Panc1 (cell line): ENCODE measurements around the gene KRI1. TPM values are rescaled to one million over a fixed set of nuclear protein-coding genes. Genes with fewer than 3 reads are reported as not detected.

Experiments
- ATAC-seq: fragments of 200-7000 bp; cut with Tn5 transposase; 2 replicates; pipeline ENCODE4 v1.9.1; 2020; ENCODE audit warnings: mild to moderate bottlenecking, moderate library complexity
- BruUV-seq: library from RNA; stranded (reverse); fragments of 400-500 nt; replicated peaks from 2 replicates; lab custom pipeline; 2021; lab: Mats Ljungman, UMichigan
- CTCF ChIA-PET: fragments of 300-600 bp; sonication (Branson Sonifier 250); formaldehyde crosslinking; loops from one replicate; lab custom pipeline; 2022; ENCODE audit warnings: antibody characterized with exemption; lab: Charles Lee
- POLR2A ChIA-PET: fragments of 300-600 bp; sonication (Branson Sonifier 250); formaldehyde crosslinking; loops from one replicate; lab custom pipeline; 2022; ENCODE audit warnings: antibody characterized with exemption; lab: Charles Lee
- DNase-seq: peaks from one replicate; pipeline ENCODE4 v3.0.0-alpha.2; 2010; ENCODE audit warnings: low read depth, low spot score
- H3K27ac ChIP-seq: 2 replicates; pipeline ENCODE4 v1.5.1; 2011; ENCODE audit warnings: mild to moderate bottlenecking, low read length, inconsistent platforms
- H3K27me3 ChIP-seq: fragments of 200-500 bp; sonication (Bioruptor generic); 2 replicates; pipeline ENCODE4 v1.6.0; 2014; ENCODE audit warnings: low read length, inconsistent platforms; ENCODE audit not compliant: control insufficient read depth, insufficient read depth
- H3K36me3 ChIP-seq: fragments of 200-500 bp; sonication (Bioruptor generic); 2 replicates; pipeline ENCODE4 v1.5.1; 2014; ENCODE audit warnings: inconsistent platforms, mild to moderate bottlenecking, low read length, moderate library complexity; ENCODE audit not compliant: control insufficient read depth, insufficient read depth
- H3K4me1 ChIP-seq: 2 replicates; pipeline ENCODE4 v1.5.1; 2011; ENCODE audit warnings: inconsistent platforms, mild to moderate bottlenecking, low read length, moderate library complexity; ENCODE audit not compliant: control insufficient read depth, insufficient read depth
- H3K4me3 ChIP-seq, 2 experiments: 2 replicates each; pipeline ENCODE4 v1.5.1; 2011 to 2012; ENCODE audit warnings: low read depth in 2 of 2, low read length in 2 of 2, mild to moderate bottlenecking in 2 of 2, inconsistent platforms in 1 of 2, moderate library complexity in 1 of 2
- H3K9me3 ChIP-seq: fragments of 200-500 bp; sonication (Bioruptor generic); 2 replicates; pipeline ENCODE4 v1.5.1; 2014; ENCODE audit warnings: low read depth, mild to moderate bottlenecking, inconsistent platforms, low read length, moderate library complexity; ENCODE audit not compliant: control insufficient read depth, insufficient read depth
- CTCF ChIP-seq: fragments of 450-650 bp; IDR thresholded peaks from 2 replicates; pipeline ENCODE4 v1.5.1; 2017; ENCODE audit warnings: mild to moderate bottlenecking
- POLR2AphosphoS5 ChIP-seq: IDR thresholded peaks from 2 replicates; pipeline ENCODE4 v1.6.1; 2012; ENCODE audit warnings: mild to moderate bottlenecking, low read depth, low read length, moderate library complexity
- REST ChIP-seq, 2 experiments: IDR thresholded peaks; 2 replicates each; pipeline ENCODE4 v1.6.1; 2011 to 2012; ENCODE audit warnings: low read depth in 2 of 2, control low read depth in 1 of 2, low read length in 1 of 2, mild to moderate bottlenecking in 1 of 2, moderate library complexity in 1 of 2; ENCODE audit not compliant: insufficient read depth in 1 of 2
- SIN3A ChIP-seq: IDR thresholded peaks from 2 replicates; pipeline ENCODE4 v1.6.1; 2012; ENCODE audit warnings: low read depth, mild to moderate bottlenecking, low read length, moderate library complexity, borderline replicate concordance; ENCODE audit not compliant: insufficient read depth
- TCF7L2 ChIP-seq: IDR thresholded peaks from 2 replicates; pipeline ENCODE4 v1.6.1; 2011; ENCODE audit warnings: mild to moderate bottlenecking, low read depth, low read length, inconsistent platforms
- in situ Hi-C: cut with HindIII; loops from 2 replicates; pipeline ENCODE4 v1.10.0; 2016; ENCODE audit warnings: low sequenced_read_pairs, low pct_unique_long_range_greater_than_20kb
- intact Hi-C: fragments of 100-400 bp; cut with micrococcal nuclease; formaldehyde crosslinking; loops from one replicate; pipeline ENCODE4 v1.10.0; 2022; ENCODE audit not compliant: unreplicated experiment
- total RNA-seq: library from RNA; stranded (reverse); gene quantifications from one replicate; pipeline ENCODE4 v1.2.1, GENCODE V29; 2021; ENCODE audit not compliant: unreplicated experiment

KRI1 gene
- total RNA-seq, 1 experiment from 2014 or later: 34.5 TPM

GRCh38 chr19:10587022-10587838 lies 21.4 kb upstream of the KRI1 start, which contains the start of gene AP1M2:
Gene AP1M2, minus strand, starts transcription at chr19:10587312. Its CDS starts 81 bp downstream, at chr19:10587231.
- H3K27ac ChIP-seq: no peak within 1 kb of the TSS
- TF ChIP-seq CTCF (no peak), REST (IDR thresholded peaks at IDR 0.05; ENCODE audit: insufficient read depth in 1 of 2, low read depth in 2 of 2, low read length in 1 of 2) (no peak), POLR2AphosphoS5 (no peak), TCF7L2 (no peak), SIN3A (no peak)
- no peak for DNase-seq
- ATAC-seq: no peak
- ChIA-PET CTCF (no interaction called here), POLR2A (no interaction called here)
- H3K9me3 ChIP-seq: no peaks in the 10 kb centered on the region
- intact Hi-C loops: no loop called here
- H3K27me3 ChIP-seq: no peaks in the 10 kb centered on the region
- in situ Hi-C loops: no loop called here
- H3K36me3 ChIP-seq: no peaks in the 10 kb centered on the region; the same call in 1 of the 2 replicates
- no TSS peak for BruUV-seq
- H3K4me1 ChIP-seq: no peaks in the 10 kb centered on the region
- no peak within 1 kb of the TSS for H3K4me3 ChIP-seq

GRCh38 chr19:10586396-10586795 lies 20.6 kb upstream of the KRI1 start:
- BruUV-seq: no TSS peak
- DNase-seq (no peak), ATAC-seq (no peak)
- Histone ChIP-seq H3K27ac (no peak overlapping the region), H3K4me1 (no peaks in the 10 kb centered on the region), H3K9me3 (no peaks in the 10 kb centered on the region), H3K4me3 (no peak overlapping the region), H3K36me3 (no peaks in the 10 kb centered on the region; the same call in 1 of the 2 replicates), H3K27me3 (no peaks in the 10 kb centered on the region)
- in situ Hi-C loops: no loop called here
- no peak for TF ChIP-seq TCF7L2
- TF ChIP-seq SIN3A: no peak
- TF ChIP-seq CTCF: no peak
- no peak for TF ChIP-seq POLR2AphosphoS5
- TF ChIP-seq REST (IDR thresholded peaks at IDR 0.05; ENCODE audit: insufficient read depth in 1 of 2, low read depth in 2 of 2, low read length in 1 of 2): no peak
- intact Hi-C loops: no loop called here
- ChIA-PET CTCF (no interaction called here), POLR2A (no interaction called here)
